GM19238 (cell line): ENCODE data around the gene MTMR3.

Source experiments
- DNase-seq: peaks from one replicate; pipeline ENCODE4 v3.0.0; 2011; ENCODE audit warnings: low spot score; ENCODE audit not compliant: insufficient read length

The MTMR3 gene

DNA sequence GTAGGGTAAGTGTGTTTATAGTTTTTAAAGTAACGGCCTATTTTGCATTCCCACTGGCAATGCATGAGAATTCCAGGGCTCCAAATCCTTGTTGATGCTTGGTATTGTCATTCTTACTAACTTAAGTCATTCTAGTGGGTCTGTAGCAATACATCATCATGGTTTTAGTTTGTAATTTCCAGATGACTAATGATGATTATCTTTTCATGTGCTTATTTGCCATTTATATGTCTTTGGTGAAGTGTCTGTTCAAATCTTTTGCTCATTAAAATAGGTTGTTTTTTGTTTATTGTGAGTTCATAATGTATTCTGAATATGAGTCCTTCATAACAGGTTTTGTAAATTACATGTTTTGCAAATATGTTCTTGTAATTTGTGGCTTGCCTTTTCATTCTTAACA lies 31.2 kb downstream of the MTMR3 start:
- DNase-seq: no peak

DNA sequence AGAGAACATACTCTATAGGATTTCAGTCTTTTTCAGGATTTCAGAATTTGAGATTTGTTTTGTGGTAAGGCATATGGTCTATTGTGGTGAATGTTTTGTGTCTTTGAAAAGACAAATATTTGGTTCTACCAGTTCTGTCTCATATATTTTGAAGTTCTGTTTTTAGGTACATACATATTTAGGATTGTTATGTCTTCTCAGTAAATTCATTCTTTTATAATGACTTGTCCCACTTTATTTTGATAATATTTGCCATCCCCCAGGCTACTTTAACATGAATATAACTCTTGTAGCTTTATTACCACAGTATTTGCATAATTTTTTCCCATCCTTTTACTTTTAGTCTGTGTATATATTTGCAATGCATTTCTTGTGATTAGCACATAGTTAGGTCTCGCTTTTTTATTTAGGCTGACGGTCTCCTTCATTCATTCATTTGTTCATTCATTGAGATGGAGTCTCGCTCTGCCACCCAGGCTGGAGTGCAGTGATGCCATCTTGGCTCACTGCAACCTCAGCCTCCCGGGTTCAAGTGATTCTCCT lies 32.1 kb downstream of the MTMR3 start:
- DNase-seq: no peak

DNA sequence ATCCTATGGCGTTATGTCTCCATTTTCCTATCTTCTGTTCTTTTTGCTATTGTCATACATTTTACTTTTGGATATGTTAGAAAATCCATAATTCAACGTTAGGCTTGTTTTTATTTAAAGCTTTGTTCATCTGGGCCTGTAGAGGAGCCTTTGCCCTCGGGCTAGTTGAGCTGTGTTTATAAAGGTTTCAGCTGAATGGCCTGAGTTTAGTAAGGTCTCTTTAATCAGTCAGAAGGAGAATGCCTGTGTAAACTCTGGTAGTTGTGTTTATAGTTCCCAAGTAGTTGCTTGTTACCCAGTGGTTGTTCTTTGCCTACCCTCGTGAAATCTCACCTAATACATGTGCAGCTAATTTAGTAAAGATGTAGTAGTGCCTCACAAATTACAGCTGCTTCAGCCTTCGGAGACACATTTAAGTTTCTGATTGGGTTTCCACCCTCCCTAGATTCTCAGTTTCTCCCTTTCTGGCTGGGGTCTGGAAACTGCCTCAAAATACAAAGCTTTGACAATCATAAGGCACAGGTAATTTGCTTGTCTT lies 33.1 kb downstream of the MTMR3 start:
- DNase-seq: no peak

DNA sequence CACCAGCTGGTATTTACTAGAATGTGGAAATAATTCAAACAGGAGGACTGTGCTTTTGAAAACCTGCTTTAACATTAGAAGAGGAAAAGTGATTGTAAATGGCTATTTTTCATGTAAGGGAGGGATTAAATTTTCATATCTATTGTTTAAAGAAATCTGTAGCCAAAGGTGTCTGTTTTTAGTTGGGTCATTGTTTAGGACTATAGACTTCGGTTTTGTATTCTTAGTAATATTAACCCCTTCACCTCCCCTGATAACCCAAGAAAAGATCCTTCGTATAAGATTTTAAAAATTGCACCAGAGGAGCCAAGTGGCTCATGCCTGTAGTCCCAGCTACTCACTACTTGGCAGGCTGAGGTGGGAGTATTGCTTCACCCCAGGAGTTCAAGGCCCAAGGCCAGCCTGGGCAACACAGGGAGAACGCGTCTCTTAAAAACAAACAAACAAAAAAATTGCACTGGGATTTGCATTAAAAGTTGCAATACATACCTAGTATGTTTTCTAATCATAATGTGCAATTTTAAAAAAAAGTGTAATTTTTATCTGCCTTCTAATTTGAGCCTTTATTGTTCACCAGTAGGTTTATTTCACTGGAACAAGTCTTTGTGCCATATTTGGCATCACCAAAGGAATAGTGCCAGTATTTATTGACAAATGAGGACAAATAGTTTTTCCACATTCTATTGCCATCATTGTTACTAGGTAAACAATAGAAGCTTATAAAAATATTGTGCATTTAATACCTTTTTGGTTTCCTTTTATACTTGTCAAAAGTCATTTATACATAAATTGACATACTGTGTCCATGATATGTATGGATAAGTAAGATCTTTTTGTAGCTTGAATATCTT lies 34.3 kb downstream of the MTMR3 start:
- no peak for DNase-seq

DNA sequence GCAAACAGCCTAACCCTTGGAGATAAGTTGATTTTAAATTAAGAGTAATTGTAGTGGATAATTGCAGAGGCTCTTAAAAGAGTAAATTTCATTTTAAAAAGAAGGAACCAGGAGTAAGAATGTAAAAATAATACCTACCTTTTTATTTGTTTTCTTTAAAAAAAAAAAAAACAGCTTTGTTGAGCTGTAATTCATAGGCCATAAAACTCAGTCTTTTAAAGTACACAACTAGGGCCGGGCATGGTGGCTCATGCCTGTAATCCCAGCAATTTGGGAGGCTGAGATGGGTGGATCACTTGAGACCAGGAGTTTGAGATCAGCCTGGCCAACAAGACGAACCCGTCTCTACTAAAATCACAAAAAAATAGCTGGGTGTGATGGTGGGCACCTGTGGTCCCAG lies 42.4 kb downstream of the MTMR3 start:
- DNase-seq: no peak

DNA sequence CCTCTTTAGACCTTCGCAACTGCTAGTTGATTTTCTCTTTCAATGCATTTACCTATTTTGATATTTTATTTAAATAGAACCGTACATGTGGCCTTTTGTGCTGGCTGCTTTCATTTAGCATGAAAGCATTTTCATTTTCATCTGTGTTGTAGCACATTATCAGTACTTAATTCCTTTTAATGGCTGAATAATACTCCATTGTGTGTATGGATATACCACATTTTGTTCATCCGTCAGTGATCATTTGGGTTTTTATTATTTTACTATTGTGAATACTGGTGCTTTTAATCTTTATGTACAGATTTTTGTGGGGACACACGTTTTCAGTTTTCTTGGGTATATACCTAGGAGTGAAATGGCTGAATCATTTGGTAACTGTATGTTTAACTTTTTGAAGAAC lies 43.1 kb downstream of the MTMR3 start:
- DNase-seq: no peak

DNA sequence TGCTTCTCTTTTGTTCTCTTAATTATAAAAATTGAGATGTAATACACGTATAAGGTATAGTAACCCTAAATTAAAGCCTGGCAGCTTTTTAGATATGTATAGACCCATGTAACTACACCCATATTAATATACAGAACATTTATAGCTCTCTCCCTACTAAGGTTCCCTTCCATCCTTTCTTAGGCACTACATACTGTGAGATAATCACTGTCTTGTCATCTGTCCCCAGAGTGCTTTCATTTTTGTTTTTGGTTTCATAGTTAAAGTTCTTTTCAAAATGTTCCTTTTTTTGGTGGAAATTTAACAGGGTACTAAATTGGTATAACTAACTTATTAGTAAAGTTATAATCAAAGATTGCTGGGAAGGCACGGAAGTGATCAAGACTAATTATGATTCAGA lies 49.2 kb downstream of the MTMR3 start:
- DNase-seq: no peak

DNA sequence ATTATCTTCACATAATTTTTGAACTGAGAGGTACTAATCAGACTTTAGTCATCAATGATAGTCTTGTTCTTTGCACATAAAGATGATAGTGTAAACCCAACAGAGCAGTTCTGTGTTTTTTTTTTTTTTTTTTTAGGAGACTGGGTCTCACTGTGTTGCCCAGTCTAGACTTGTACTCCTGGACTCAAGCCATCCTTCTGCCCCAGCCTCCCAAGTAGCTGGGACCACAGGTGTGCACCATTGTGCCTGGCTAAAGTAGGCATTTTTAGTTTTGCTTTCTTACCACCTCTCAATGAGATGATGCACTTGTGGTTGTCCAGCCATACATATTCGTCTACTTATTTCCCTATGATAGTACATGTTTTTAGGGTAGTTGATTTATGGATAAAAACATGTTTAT lies 50.6 kb downstream of the MTMR3 start:
- no peak for DNase-seq

DNA sequence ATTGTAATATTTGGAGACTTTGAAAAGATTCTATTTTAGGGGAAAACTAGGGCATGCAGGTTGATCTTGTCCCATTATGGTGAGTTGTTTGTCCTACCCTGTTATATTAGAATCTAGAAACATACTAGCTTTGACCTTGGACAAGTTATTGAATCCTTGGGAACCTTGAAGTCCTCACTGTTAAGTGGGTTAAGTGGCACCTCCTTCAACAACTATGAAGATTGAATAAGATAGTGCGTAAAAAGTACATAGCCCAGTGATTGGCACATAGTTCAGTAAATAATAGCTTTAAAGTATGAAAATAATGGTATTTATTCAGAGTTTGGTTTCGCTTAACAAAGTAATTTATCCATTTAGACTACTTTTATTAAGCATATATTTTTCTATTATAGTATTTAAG lies 51.6 kb downstream of the MTMR3 start:
- DNase-seq: no peak

DNA sequence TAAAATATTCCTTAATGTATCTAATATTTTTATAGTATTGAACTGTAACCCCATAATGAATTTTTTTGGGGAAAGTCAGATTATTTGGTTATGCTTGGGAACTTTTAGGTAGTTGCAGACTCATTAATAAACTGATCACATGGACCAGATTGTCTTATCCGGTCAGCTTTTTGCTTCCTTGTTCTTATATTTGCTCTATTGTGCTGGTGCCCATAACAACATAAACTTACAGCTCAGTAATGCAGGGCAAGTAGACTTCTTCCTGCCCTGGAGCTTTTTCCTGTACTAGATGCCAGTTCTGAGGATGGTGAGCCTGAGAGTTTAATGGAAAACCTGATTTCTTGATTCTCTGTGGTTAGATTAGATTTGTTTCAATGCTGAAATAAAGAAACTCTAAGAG lies 53.2 kb downstream of the MTMR3 start:
- no peak for DNase-seq

DNA sequence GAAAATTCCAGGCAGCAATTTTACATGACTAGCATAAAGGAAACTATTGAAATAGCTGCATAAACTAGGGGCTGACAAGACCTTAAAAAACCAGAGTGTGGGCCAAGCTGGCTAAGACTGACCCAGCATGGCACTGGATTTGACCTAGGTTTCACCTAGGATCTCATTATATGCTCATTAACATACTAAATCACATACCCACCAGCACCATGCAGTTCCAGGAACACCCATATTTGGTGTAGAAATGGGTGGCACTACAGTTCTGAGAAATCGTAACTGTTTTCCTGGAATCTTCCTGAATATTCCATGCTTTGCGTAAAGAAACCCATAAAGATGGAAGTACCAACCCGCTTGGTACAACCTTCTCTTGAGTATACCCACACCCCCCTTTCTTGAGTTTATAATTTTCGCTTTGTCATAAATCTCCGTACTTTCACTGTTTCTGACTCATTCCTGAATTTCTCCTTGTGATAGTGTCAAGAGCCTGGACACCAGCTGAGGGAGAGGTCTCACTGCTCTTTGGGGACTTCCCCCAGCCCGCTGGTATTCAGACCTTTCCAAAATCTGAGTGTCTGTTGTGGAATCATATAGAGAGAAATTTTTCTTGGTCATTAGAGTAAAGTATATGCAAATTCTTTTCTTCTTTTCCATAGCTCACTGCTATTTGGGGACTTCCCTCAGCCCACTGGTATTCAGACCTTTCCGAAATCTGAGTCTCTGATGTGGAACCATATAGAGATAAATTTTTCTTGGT lies 55.1 kb downstream of the MTMR3 start:
- DNase-seq: peak; percentile 17

DNA sequence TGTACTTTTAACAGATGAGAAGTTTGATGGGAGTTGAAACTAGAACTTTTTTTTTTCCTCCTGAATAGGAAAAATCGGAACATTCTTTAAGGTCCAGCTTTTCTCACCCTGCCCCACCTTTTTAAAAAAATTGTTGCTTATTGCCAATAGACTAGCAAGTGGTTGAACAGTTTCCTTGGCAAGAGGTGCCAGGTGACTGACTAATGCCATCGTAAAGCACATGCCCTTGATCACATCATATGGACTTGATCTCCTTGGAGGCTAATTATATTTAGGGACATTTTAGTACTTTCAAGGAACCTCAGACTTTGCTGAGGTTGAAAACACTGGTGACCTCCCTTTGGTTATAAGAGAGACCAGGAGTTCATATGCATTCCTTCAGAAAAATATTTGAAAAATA lies 57.6 kb downstream of the MTMR3 start:
- no peak for DNase-seq

DNA sequence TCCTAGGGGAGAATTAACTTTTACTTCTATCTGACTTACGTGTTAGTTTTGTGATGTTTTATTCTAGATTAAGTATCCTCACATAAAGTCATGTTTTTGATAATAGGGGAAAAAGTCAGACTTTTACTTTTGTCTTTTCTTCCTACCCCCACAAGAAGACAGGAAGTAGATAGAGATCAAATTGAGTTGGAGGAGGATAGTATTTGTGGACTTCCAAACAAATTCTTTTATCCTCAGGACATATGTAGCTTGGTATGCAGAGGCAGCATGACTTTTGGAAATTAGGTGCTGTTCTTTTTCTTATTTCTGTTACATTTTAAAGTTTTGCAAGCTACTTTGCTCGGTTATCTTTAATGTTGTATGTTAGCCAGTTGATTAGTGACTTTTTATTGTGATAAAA lies 61.4 kb downstream of the MTMR3 start:
- DNase-seq: no peak

DNA sequence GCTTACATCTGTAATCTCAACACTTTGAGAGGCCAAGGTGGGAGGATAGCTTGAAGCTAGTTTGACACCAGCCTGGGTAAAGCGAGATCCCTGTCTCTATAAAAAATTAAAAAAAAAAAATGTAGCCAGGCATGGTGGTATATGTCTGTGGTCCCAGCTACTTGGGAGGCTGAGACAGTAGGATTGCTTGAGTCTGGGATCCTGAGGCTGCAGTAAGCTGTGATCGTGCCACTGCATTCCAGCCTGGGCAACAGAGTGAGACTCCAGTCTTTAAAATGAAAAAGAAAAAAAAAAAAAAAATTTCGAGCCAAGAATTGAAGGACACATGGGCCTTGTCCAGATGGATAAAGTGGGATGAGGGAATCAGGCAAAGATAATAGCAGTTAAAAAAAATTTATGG lies 62.5 kb downstream of the MTMR3 start:
- DNase-seq: no peak

DNA sequence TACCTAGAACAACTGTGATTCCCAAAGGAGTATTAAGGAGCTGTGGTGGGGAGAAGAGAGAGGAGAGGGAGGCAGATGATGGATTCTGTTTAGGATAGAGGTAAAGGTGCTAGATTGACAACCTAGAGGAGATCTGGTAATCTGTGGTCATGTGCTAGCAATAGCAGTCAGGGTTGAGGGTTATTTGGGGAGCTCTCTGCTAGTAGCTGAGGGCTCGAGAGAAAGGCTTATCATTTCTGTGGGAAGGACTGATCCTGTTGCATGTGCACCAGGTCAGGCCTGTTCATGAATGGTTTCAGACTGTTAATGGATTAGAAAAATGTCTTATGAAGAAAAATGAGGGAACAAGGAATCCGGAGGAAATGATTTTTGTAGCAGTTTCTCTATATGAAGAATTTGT lies 63.2 kb downstream of the MTMR3 start:
- no peak for DNase-seq

DNA sequence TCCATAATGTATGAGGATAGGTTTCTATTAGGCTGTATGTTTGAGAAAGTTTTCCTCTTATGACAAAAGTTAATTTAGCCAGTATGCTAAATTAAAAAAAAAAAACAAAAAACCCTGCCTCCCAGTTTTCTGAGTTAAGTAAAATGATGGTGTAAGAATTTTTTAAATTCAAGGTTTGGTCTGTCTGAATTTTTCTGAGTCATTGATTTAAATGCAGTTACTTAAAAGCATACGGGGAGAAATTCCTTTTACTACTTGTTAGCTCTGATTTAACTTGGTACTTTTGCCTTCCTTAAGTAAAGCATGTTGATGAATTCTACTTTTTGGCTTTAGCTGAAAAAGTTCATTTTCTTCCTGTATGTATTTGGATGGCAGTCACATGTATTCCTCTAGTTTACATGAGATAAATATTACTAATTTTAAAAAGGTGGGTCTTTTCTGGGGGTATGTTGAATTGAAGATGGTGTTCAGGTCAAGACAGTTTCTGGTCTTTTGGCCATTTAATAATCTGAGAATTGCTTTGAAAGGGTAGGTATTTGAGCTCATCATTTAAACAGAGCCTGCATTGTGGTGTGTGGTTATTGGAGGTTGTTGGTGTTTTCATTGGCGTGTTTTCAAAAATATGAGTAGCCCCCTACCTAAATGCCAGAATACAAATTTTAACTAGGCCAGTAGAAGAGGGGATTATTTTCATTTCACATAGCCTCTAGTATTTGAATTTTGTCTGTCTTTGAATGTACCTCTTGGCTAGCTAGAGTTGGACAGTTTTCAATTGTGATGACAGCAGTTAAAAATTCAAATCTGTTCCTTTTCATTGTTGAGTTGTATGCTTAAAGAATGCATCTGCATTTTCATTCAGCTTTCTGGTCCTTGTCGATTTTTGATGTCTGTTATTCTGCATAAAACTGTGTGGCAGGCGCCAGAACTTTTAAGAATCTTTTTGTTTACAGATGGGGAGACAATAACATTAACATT lies 64.7 kb downstream of the MTMR3 start:
- no peak for DNase-seq

DNA sequence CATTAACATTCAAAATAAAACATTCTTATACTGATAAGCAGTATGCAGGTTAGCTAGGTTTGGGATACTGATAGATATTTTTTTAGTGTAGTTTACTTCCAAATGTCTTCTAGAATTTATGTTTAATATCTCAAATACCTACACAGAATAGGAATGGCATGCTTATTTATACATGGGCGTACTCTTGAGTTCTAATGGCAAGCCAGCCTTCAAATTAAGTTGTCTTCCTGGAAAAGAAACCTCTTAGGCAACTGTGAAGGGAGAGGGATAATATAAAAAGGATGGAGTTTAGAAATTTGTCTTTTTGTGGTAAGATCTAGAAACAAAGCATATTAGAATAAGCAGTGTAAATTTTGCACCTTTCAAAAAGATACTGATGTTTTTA lies 65.4 kb downstream of the MTMR3 start:
- no peak for DNase-seq

DNA sequence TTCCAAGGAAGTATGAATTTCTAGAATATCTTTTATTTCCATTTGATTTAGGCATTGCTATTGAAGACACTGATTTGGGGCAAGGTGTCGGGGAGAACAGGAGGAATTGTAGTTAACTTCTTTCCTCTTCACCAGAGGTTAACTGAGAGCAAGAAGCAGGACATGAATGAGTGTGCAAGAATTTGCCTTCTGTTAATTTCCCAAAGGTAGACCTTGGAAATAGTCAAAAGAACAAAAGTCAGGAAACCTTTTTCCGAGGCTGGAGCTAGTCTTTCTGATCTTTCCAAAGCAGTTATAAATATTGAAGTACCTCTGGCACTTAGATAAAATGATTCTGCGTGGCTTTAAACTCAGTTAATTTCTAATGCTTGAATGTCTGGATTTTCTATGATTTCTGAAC lies 66.9 kb downstream of the MTMR3 start:
- no peak for DNase-seq

DNA sequence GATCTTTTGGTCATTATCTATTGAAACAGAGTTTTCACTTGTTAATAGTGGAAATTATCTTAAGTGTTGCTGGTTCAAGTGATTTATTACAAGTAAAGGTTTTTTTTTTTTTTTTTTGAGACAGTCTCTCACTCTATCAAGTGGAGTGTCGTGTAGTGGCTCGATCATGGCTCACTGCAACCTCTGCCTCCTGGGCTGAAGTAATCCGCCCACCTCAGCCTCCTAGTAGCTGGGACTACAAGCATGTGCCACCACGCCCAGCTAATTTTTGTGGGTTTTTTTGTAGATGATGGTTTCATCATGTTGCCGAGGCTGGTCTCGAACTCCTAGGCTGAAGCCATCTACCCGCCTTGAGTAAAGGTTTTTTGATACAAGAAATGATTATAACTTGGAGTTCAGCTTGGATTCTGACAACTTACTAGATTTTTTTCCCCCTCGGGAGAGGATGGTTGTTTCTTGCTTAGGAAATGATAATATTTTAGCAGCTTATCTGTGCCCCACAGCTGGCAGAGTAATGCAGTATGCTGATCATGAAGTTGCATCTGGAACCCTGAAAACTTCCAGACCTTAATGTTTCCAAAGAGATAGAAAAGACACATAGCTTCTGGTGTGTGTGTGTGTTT lies 68.9 kb downstream of the MTMR3 start:
- no peak for DNase-seq

DNA sequence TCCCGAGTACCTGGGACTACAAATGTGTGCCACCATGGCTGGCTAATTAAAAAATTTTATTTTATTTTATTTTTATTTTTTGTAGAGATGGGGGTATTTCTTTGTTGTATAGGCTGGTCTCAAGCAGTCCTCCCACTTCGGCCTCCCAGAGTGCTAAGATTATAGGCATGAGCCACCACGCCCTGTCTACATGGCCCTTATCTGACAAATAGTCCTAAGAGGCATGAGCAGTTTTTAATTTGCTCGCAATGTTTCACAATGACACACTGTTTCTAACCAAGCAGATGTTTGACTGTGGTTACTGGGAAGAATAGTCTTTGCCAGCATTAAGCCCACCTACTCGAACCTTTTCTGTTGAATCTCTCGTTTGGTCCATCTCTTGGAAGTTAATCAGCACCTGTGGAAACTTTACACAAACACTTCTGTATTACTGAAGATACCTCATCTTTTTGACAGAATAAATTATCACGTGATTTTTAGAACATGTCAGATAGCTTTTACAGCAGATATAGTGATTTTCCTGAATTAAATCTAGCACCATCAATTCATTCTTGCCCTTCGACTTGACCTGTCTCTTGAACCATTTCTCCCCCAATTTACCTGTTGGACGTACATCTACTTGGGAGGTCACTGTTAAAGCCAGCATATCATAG lies 71.4 kb downstream of the MTMR3 start:
- DNase-seq: no peak
